ENCODE results near the gene GATD1. TPM values are rescaled to one million over a fixed set of nuclear protein-coding genes. Genes with fewer than 3 reads are reported as not detected.

GATD1 gene
- polyA plus RNA-seq, 2 of the 4 experiments (the other 2 are of a cell fraction), result 14.5 to 43.1 TPM

DNA sequence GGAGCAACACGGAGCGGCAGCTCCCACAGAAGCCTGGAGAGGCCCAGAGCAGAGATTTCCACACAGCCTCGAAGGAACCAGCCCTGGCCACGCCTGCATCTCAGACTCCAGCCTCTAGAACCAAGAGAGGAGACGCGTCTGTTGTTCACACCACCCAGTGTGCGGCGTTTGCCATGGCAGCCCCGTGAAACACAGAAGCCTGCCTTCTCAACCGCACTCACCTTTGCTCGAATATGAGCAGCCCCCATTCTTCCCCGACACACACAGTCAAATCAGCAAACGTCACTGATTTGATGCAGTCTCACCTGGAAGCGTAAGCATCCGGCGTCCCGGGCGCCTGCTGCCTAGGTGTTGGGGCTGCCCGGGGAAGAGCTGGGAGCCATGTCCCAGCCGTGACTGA lies 44.2 kb downstream of the GATD1 start:
- no peak overlapping the region for H3K27ac ChIP-seq
- ChIA-PET POLR2A (interaction anchor here (0.6 kb wide), 1 partner anchor 14 kb away, joined by 3 read pairs; the partner anchor contains the start of gene TALDO1), CTCF (interaction anchor here (3.0 to 20.1 kb wide), 3 partner anchors 10 to 32 kb away, joined by 16 to 599 read pairs (median 119); partner anchors contain the start of genes DEAF1, EPS8L2, TALDO1 and TMEM80)
- no peak for TF ChIP-seq FOSB (CRISPR knock-in tag; IDR thresholded peaks at IDR 0.05)
- no peak for TF ChIP-seq KDM5A (IDR thresholded peaks at IDR 0.05)
- TF ChIP-seq ESRRA (IDR thresholded peaks at IDR 0.05; ENCODE audit: borderline replicate concordance, low read length), result no peak
- TF ChIP-seq, protein P1, sequence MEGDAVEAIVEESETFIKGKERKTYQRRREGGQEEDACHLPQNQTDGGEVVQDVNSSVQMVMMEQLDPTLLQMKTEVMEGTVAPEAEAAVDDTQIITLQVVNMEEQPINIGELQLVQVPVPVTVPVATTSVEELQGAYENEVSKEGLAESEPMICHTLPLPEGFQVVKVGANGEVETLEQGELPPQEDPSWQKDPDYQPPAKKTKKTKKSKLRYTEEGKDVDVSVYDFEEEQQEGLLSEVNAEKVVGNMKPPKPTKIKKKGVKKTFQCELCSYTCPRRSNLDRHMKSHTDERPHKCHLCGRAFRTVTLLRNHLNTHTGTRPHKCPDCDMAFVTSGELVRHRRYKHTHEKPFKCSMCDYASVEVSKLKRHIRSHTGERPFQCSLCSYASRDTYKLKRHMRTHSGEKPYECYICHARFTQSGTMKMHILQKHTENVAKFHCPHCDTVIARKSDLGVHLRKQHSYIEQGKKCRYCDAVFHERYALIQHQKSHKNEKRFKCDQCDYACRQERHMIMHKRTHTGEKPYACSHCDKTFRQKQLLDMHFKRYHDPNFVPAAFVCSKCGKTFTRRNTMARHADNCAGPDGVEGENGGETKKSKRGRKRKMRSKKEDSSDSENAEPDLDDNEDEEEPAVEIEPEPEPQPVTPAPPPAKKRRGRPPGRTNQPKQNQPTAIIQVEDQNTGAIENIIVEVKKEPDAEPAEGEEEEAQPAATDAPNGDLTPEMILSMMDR (IDR thresholded peaks at IDR 0.05), result no peak
- ATAC-seq (0 out of 6 replicates have a peak, but pooled peaks of 1 of the 2 experiments have one; percentile 25), DNase-seq (ENCODE audit: low read depth in 1 of 2, low spot score in 1 of 2) (no peak), FAIRE-seq (no peak)
- H3K9me3 ChIP-seq, result no peaks in the 10 kb centered on the region
- 79% methylated on average over 20 of the region's 20 CpGs for WGBS (ENCODE audit: missing lambda C conversion rate)
- H3K4me3 ChIP-seq, result no peak overlapping the region
- H3K4me1 ChIP-seq, result peaks cover 19% of the 10 kb centered on the region
- no peak overlapping the region for H3K4me2 ChIP-seq

DNA sequence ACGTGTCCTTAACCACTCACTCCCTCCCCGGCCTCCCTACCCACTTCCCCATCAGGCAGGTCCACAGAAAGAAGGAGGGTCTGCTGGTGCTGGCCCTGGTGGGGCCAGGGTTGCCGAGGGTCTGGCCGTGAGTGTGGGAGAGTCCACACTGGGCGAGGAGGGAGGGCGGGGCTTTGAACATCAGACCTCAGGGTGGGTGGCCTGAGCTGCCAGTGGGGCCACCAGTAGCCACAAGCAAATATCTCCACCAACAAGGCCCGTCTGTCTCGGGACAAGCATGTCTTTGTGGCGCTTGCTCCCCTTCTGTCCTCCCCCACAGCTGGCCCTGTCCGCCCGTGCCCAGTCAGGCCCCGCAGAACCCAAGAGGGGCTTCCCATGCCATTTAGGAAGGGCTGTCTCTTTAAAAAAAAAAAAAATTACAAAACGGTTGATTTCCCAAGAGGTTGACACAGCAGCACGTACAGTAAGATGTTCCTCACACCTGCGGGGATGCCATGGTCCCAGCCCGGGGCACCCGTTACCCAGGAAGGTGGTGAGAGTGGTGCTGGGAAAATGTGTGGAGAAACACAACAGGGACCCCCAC lies 47.7 kb downstream of the GATD1 start:
- DNase-seq (ENCODE audit: low read depth in 1 of 2, low spot score in 1 of 2), result no peak
- 61% methylated on average over 17 of the region's 17 CpGs for WGBS (ENCODE audit: missing lambda C conversion rate)
- no peak for TF ChIP-seq RNF2 (IDR thresholded peaks at IDR 0.05; ENCODE audit: borderline replicate concordance, low read depth)
- TF ChIP-seq GATA3 (IDR thresholded peaks at IDR 0.05; ENCODE audit: borderline replicate concordance), result no peak
- TF ChIP-seq HOXB13 (CRISPR knock-in tag; IDR thresholded peaks at IDR 0.05; ENCODE audit: low read depth), result no peak
- TF ChIP-seq, protein P2, sequence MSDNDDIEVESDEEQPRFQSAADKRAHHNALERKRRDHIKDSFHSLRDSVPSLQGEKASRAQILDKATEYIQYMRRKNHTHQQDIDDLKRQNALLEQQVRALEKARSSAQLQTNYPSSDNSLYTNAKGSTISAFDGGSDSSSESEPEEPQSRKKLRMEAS (IDR thresholded peaks at IDR 0.05), result no peak
- peak in 1 of 2 experiments; percentile 48; a peak in 2 of 4 replicates for TF ChIP-seq CEBPB (IDR thresholded peaks at IDR 0.05)
- TF ChIP-seq EHF (CRISPR knock-in tag; IDR thresholded peaks at IDR 0.05), result no peak
- no peak for TF ChIP-seq JUNB (IDR thresholded peaks at IDR 0.05)
- TF ChIP-seq, protein P3, sequence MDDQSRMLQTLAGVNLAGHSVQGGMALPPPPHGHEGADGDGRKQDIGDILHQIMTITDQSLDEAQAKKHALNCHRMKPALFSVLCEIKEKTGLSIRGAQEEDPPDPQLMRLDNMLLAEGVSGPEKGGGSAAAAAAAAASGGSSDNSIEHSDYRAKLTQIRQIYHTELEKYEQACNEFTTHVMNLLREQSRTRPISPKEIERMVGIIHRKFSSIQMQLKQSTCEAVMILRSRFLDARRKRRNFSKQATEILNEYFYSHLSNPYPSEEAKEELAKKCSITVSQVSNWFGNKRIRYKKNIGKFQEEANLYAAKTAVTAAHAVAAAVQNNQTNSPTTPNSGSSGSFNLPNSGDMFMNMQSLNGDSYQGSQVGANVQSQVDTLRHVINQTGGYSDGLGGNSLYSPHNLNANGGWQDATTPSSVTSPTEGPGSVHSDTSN (IDR thresholded peaks at IDR 0.05), result 0 out of 2 replicates have a peak, but pooled peaks have one; percentile 23
- no peak for TF ChIP-seq KDM5A (IDR thresholded peaks at IDR 0.05)
- no peak for TF ChIP-seq EHMT2 (IDR thresholded peaks at IDR 0.05; ENCODE audit: low read depth)
- ChIA-PET CTCF (interaction anchor here (1.0 to 20.1 kb wide), 5 partner anchors 10 to 175 kb away, joined by 3 to 599 read pairs (median 11); partner anchors contain the start of genes DEAF1, EPS8L2, TALDO1 and TMEM80), POLR2A (no interaction called here)
- FAIRE-seq, result no peak
- Histone ChIP-seq H3K4me2 (peak overlapping the region; percentile 12; the same call in 1 of the 3 replicates), H3K27ac (peak overlapping the region in 1 of 2 experiments; percentile 93; a peak in 3 of 6 replicates), H3K4me3 (no peak overlapping the region), H3K9me3 (no peaks in the 10 kb centered on the region), H3K4me1 (peaks cover 47% of the 10 kb centered on the region)
- no peak for ATAC-seq

DNA sequence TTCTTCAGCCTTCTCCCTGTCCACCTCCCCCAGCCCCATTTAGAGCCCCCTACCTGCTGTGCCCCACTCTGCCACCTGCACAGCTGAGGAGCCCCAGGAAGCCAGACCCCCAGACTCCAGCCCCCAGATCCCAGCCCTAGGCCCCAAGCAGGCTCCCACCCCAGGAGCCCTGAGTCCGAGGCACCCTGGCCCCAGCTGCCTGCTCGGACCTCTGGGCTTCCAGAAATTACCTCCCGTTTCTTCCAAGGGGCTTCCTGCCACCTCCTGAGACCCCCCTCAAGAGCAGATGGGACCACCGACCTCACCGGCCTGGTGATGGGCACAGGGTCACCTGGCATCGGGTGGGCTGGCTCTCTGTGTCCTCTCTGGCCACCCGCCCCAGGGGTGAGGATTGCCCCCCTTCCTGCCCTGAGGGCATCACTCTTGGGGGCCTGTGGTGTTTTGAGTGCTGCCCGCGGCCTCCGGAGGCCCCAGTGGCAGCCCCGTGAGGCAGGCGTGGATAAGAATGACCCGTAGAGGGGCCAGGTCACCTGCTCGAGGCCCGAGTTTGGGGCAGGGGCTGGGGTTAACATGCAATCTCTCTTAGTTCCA lies 48.3 kb downstream of the GATD1 start:
- ChIA-PET POLR2A (interaction anchor here (0.6 kb wide), 1 partner anchor 26 kb away, joined by 3 read pairs; no protein-coding TSS in a partner anchor), CTCF (interaction anchor here (0.8 to 20.1 kb wide), 16 partner anchors 7 to 173 kb away, joined by 3 to 599 read pairs (median 8); partner anchors contain the start of genes DEAF1, EPS8L2, TALDO1 and TMEM80)
- H3K27ac ChIP-seq, result peak overlapping the region; percentile 79 to 93
- 96% methylated on average over 6 of the region's 15 CpGs for WGBS (ENCODE audit: missing lambda C conversion rate)
- no peak overlapping the region for H3K4me3 ChIP-seq
- ATAC-seq, result no peak
- H3K4me1 ChIP-seq, result peaks cover 47% of the 10 kb centered on the region
- no peak for DNase-seq (ENCODE audit: low read depth in 1 of 2, low spot score in 1 of 2)
- no peak for FAIRE-seq
- H3K4me2 ChIP-seq, result peak overlapping the region; percentile 63; the same call in 2 of the 3 replicates
- no peaks in the 10 kb centered on the region for H3K9me3 ChIP-seq
- TF ChIP-seq FOSB (CRISPR knock-in tag; IDR thresholded peaks at IDR 0.05) (no peak), BHLHE40 (IDR thresholded peaks at IDR 0.05; ENCODE audit: low read depth, low read length) (no peak), RARB (CRISPR knock-in tag; IDR thresholded peaks at IDR 0.05) (no peak), KDM1A (IDR thresholded peaks at IDR 0.05; ENCODE audit: low read depth) (no peak), RNF2 (IDR thresholded peaks at IDR 0.05; ENCODE audit: borderline replicate concordance, low read depth) (no peak), RFX5 (IDR thresholded peaks at IDR 0.05) (no peak), MYC (IDR thresholded peaks at IDR 0.05; ENCODE audit: borderline replicate concordance, low read length) (no peak), EHMT2 (IDR thresholded peaks at IDR 0.05; ENCODE audit: low read depth) (no peak), POLR2A (IDR thresholded peaks at IDR 0.05; ENCODE audit: low read length) (no peak), NPAS2 (CRISPR knock-in tag; IDR thresholded peaks at IDR 0.05; ENCODE audit: borderline replicate concordance) (no peak), JUNB (IDR thresholded peaks at IDR 0.05) (no peak)
- TF ChIP-seq, protein P4, sequence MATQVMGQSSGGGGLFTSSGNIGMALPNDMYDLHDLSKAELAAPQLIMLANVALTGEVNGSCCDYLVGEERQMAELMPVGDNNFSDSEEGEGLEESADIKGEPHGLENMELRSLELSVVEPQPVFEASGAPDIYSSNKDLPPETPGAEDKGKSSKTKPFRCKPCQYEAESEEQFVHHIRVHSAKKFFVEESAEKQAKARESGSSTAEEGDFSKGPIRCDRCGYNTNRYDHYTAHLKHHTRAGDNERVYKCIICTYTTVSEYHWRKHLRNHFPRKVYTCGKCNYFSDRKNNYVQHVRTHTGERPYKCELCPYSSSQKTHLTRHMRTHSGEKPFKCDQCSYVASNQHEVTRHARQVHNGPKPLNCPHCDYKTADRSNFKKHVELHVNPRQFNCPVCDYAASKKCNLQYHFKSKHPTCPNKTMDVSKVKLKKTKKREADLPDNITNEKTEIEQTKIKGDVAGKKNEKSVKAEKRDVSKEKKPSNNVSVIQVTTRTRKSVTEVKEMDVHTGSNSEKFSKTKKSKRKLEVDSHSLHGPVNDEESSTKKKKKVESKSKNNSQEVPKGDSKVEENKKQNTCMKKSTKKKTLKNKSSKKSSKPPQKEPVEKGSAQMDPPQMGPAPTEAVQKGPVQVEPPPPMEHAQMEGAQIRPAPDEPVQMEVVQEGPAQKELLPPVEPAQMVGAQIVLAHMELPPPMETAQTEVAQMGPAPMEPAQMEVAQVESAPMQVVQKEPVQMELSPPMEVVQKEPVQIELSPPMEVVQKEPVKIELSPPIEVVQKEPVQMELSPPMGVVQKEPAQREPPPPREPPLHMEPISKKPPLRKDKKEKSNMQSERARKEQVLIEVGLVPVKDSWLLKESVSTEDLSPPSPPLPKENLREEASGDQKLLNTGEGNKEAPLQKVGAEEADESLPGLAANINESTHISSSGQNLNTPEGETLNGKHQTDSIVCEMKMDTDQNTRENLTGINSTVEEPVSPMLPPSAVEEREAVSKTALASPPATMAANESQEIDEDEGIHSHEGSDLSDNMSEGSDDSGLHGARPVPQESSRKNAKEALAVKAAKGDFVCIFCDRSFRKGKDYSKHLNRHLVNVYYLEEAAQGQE (IDR thresholded peaks at IDR 0.05), result no peak
- TF ChIP-seq, protein P5, sequence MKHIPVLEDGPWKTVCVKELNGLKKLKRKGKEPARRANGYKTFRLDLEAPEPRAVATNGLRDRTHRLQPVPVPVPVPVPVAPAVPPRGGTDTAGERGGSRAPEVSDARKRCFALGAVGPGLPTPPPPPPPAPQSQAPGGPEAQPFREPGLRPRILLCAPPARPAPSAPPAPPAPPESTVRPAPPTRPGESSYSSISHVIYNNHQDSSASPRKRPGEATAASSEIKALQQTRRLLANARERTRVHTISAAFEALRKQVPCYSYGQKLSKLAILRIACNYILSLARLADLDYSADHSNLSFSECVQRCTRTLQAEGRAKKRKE (CRISPR knock-in tag; IDR thresholded peaks at IDR 0.05; ENCODE audit: low read depth), result no peak

All from A549 (cell line).